Stomach (tissue), 4 donors: ENCODE measurements around the gene AP5S1.

Experiments used
- EP300 ChIP-seq: sonication (generic); formaldehyde crosslinking; IDR thresholded peaks from one replicate; pipeline ENCODE4 v1.6.1; 2017; ENCODE audit warnings: antibody characterized with exemption
- POLR2A ChIP-seq, 4 donors: fragments of 450-650 bp; IDR thresholded peaks; one replicate each; pipeline ENCODE4 v1.6.1; 2016; ENCODE audit warnings: antibody characterized with exemption in 4 of 4, control low read depth in 2 of 4, mild to moderate bottlenecking in 1 of 4, moderate library complexity in 1 of 4
- POLR2AphosphoS5 ChIP-seq, 3 donors: sonication (generic); formaldehyde crosslinking; IDR thresholded peaks; one replicate each; pipeline ENCODE4 v1.6.1; 2016; ENCODE audit warnings: antibody characterized with exemption in 3 of 3
- TF ChIP-seq, protein P1 (sequence below), 7 experiments: fragments of 450-650 bp in 4 of 7; fragments of 200-600 bp in 3 of 7; sonication (generic) in 3 of 7; IDR thresholded peaks; one replicate each; pipeline ENCODE4 v1.5.1; 2016 to 2019; ENCODE audit warnings: antibody characterized with exemption in 7 of 7, control low read depth in 2 of 7, mild to moderate bottlenecking in 1 of 7

DNA sequence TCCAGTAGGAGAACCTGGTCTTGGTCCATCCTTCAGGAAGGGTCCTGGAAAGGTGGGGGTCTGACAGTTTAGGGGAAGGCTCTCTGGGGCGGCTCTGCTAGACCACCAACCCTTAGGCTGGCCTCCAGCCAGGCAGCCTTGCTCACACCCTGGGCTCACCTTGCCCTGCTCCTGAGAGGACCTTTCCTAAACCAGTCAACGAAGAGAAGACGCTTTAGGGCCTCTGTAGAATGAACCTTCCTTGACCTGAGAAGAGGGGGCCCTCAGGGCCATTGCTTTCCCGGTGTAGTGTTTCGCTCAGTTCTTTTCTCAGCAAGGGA is 23.2 kb upstream of the AP5S1 start:
- TF ChIP-seq, protein P1, sequence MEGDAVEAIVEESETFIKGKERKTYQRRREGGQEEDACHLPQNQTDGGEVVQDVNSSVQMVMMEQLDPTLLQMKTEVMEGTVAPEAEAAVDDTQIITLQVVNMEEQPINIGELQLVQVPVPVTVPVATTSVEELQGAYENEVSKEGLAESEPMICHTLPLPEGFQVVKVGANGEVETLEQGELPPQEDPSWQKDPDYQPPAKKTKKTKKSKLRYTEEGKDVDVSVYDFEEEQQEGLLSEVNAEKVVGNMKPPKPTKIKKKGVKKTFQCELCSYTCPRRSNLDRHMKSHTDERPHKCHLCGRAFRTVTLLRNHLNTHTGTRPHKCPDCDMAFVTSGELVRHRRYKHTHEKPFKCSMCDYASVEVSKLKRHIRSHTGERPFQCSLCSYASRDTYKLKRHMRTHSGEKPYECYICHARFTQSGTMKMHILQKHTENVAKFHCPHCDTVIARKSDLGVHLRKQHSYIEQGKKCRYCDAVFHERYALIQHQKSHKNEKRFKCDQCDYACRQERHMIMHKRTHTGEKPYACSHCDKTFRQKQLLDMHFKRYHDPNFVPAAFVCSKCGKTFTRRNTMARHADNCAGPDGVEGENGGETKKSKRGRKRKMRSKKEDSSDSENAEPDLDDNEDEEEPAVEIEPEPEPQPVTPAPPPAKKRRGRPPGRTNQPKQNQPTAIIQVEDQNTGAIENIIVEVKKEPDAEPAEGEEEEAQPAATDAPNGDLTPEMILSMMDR (IDR thresholded peaks at IDR 0.05) = no peak
- TF ChIP-seq POLR2A (IDR thresholded peaks at IDR 0.05) (no peak), POLR2AphosphoS5 (IDR thresholded peaks at IDR 0.05) (no peak), EP300 (no peak)
